Measurements from ENCODE around the gene RASD1. TPM values are rescaled to one million over a fixed set of nuclear protein-coding genes. Genes with fewer than 3 reads are reported as not detected.

The RASD1 gene
- total and polyA plus RNA-seq, 5 donors from 2014 or later, result 0.12 to 0.72 (median 0.26) TPM; not detected in 2

DNA sequence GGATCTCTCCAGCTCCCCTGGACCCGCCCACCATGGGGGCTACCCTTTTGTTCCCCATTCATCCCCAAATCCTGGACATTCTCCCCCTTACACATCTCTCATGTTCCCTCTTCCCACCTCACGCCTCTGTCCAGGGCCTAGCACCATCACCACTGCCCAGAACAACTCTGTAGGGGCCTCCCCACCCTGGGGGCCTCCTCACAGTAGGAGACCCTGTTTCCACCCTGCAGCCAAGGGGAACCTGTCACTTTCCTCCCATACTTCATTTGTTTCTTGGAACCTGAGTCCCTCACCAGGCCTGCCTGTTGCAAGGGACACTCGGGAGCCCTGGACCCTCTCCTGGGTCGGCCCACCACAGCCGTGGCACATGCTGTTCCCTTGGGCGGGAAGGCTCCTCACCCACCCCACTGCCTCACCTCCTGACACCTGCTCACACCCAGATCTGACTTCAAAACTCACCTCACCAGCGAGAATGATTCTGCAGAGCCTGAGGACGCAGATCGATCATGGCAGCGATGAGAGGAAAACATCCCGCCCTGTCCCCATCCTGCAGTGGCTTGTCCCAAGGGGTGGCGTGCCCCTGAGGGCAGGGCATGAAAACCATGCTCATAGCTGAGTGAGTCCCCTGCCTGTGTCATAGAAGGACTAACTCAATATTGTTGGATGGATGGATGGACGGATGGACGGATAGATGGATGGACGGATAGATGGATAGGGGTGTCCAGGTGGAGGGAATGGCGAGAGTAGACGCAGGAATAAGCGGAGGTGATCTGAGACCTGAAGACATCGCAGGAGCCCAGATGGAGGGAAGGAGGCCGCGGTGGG is 6.8 kb upstream of the RASD1 start:
- no peaks in the 10 kb centered on the region for H3K27me3 Mint-ChIP-seq
- DNase-seq, result no peak
- no peak overlapping the region for H3K4me3 ChIP-seq (ENCODE audit: low read depth, low read length)
- H3K9me3 Mint-ChIP-seq, result no peaks in the 10 kb centered on the region
- H3K4me1 ChIP-seq (ENCODE audit: control insufficient read depth, insufficient read depth, low read length, poor library complexity, severe bottlenecking), result no peaks in the 10 kb centered on the region
- H3K36me3 ChIP-seq (ENCODE audit: control insufficient read depth, insufficient read depth, low read length), result no peaks in the 10 kb centered on the region
- no peak overlapping the region for H3K27ac ChIP-seq (ENCODE audit: insufficient read depth, low read length, poor library complexity, severe bottlenecking)
- no peaks in the 10 kb centered on the region for H3K9me3 ChIP-seq (ENCODE audit: control insufficient read depth in 2 of 2, low read length in 2 of 2)
- no peak for ATAC-seq (ENCODE audit: low read depth in 2 of 2)
- H3K36me3 Mint-ChIP-seq, result no peaks in the 10 kb centered on the region
- H3K4me3 Mint-ChIP-seq, result peak overlapping the region in 1 of 4 donors; percentile 7
- no peak overlapping the region for H3K27ac Mint-ChIP-seq
- no peaks in the 10 kb centered on the region for H3K27me3 ChIP-seq (ENCODE audit: control insufficient read depth, insufficient read depth, low read length)
- H3K4me1 Mint-ChIP-seq, result peaks cover 0 to 4% (median 0%) of the 10 kb centered on the region in 4 donors

DNA sequence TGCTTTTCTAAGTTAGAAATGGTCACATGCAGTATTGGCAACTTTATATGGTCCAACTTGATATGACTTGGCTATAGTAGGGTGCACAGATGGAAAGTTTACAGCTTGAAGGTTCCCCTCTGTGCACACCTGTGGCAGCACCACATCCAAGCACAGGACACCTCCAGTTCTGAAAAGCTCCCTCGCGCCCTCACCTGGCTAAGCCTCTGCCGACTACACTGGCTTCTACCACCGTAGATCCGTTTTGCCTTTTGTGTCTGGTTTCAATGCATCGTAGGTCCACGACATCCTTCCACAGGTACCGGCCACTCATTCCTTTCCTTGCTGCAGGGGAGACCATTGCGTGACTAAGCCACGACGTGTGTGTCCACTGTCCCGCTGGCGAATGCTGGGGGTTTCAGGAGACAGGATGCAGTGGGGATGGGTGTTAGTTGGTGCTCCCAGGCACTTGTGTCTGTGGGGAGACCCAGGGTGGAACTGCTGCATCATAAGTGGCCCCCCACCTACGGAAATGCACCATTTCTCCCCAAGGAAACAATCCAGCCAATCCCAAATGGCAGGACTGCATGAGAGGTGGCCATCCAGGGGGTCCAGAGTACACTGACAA is 4.9 kb upstream of the RASD1 start:
- H3K4me3 Mint-ChIP-seq, result no peak overlapping the region
- Histone ChIP-seq H3K4me3 (ENCODE audit: low read depth, low read length) (no peak overlapping the region), H3K4me1 (ENCODE audit: control insufficient read depth, insufficient read depth, low read length, poor library complexity, severe bottlenecking) (peaks cover 13% of the 10 kb centered on the region), H3K27me3 (ENCODE audit: control insufficient read depth, insufficient read depth, low read length) (no peaks in the 10 kb centered on the region), H3K9me3 (ENCODE audit: control insufficient read depth in 2 of 2, low read length in 2 of 2) (no peaks in the 10 kb centered on the region), H3K36me3 (ENCODE audit: control insufficient read depth, insufficient read depth, low read length) (no peaks in the 10 kb centered on the region), H3K27ac (ENCODE audit: insufficient read depth, low read length, poor library complexity, severe bottlenecking) (no peak overlapping the region)
- DNase-seq (peak in 1 of 3 donors; percentile 63), ATAC-seq (ENCODE audit: low read depth in 2 of 2) (no peak)
- H3K36me3 Mint-ChIP-seq, result no peaks in the 10 kb centered on the region
- peaks cover 0 to 4% (median 1%) of the 10 kb centered on the region in 4 donors for H3K4me1 Mint-ChIP-seq
- no peaks in the 10 kb centered on the region for H3K9me3 Mint-ChIP-seq
- H3K27me3 Mint-ChIP-seq, result peaks cover 4% of the 10 kb centered on the region
- no peak overlapping the region for H3K27ac Mint-ChIP-seq

GRCh38 chr17:17499402-17500145 is 3.4 kb upstream of the RASD1 start:
- DNase-seq (no peak), ATAC-seq (ENCODE audit: low read depth in 2 of 2) (no peak)
- H3K4me1 Mint-ChIP-seq, result peaks cover 0 to 15% (median 5%) of the 10 kb centered on the region in 4 donors
- Histone ChIP-seq H3K27ac (ENCODE audit: insufficient read depth, low read length, poor library complexity, severe bottlenecking) (no peak overlapping the region), H3K27me3 (ENCODE audit: control insufficient read depth, insufficient read depth, low read length) (peaks cover 2% of the 10 kb centered on the region), H3K4me1 (ENCODE audit: control insufficient read depth, insufficient read depth, low read length, poor library complexity, severe bottlenecking) (peaks cover 29% of the 10 kb centered on the region), H3K9me3 (ENCODE audit: control insufficient read depth in 2 of 2, low read length in 2 of 2) (no peaks in the 10 kb centered on the region), H3K36me3 (ENCODE audit: control insufficient read depth, insufficient read depth, low read length) (no peaks in the 10 kb centered on the region), H3K4me3 (ENCODE audit: low read depth, low read length) (no peak overlapping the region)
- no peaks in the 10 kb centered on the region for H3K36me3 Mint-ChIP-seq
- H3K4me3 Mint-ChIP-seq, result no peak overlapping the region
- peaks cover 10% of the 10 kb centered on the region for H3K27me3 Mint-ChIP-seq
- no peaks in the 10 kb centered on the region for H3K9me3 Mint-ChIP-seq
- no peak overlapping the region for H3K27ac Mint-ChIP-seq

DNA sequence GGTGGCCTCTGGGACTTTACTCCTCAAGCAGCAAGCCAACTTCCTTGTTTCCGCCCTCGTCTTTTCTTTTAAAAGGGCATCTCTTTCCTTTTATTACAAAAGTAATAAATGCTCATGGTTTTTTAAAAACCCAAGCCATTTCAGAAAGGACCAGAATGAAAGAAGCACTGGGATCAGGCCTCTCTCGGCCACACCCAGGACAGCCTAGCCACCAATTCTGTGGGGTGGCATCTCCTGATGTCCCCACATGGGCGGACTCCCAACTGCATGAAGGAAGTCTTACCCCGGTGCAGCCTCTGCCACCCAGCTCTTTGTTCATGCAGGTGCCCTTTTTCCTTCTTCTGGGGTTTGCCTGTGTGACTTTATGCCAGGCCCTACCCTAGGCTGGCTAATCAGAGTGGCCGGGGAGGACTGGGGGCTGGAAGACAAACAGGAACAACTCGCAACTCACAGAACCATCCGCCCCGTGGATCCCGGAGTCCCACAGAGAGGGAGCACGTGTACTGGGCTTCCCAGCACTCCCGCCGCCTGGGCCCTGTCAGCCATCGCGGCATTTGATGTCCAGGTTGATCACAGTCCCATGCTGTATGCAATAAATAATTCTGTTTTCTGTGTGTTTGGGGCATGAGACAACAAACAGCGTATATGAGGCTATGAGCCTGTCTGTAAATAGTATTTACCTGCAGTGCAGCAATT is 2.6 kb upstream of the RASD1 start:
- H3K36me3 Mint-ChIP-seq, result no peaks in the 10 kb centered on the region
- H3K27me3 Mint-ChIP-seq, result peaks cover 10% of the 10 kb centered on the region
- no peak for DNase-seq

DNA sequence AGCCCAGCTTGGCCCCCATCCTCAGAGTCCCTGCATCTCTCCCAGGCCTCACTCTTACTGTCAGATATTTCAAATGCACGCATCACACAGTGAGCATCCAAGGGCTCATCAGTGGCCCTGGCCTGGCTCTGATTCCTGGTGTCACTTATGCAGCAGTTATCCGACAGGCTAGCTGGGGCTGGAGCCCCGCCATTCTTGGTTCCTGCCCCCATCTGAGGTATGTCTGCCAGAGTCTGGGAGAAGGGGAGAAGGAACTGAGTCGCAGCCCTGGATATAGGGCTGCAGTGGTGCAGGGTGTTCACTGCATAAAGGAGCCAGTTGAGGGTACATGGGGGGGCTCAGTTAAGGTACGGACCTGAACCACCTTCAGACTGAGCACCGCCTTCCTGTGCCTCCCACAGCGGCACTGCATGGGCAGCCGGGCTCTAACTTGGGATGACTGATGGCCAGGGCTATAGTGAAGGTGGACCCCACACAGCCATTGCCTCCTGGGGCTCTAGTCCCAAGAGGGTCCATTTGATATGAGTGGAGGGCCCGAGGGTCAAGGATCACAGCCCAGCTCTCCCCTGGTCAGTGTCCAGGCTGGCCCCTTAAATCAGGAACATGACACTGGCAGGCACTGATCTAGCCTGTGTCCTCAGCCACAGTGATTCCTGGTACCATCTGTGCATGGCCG is 1.8 kb upstream of the RASD1 start:
- ATAC-seq (ENCODE audit: low read depth in 2 of 2) (no peak), DNase-seq (no peak)
- H3K27ac ChIP-seq (ENCODE audit: insufficient read depth, low read length, poor library complexity, severe bottlenecking), result no peak overlapping the region
- Mint-ChIP-seq H3K27me3 (peaks cover 14% of the 10 kb centered on the region), H3K9me3 (no peaks in the 10 kb centered on the region), H3K4me1 (peaks cover 0 to 20% (median 5%) of the 10 kb centered on the region in 4 donors), H3K36me3 (no peaks in the 10 kb centered on the region), H3K27ac (no peak overlapping the region), H3K4me3 (peak overlapping the region in 3 of 4 donors; percentile 48 to 63 (median 60))
- H3K4me3 ChIP-seq (ENCODE audit: low read depth, low read length), result no peak overlapping the region
- H3K36me3 ChIP-seq (ENCODE audit: control insufficient read depth, insufficient read depth, low read length), result no peaks in the 10 kb centered on the region
- H3K9me3 ChIP-seq (ENCODE audit: control insufficient read depth in 2 of 2, low read length in 2 of 2), result no peaks in the 10 kb centered on the region
- H3K27me3 ChIP-seq (ENCODE audit: control insufficient read depth, insufficient read depth, low read length), result peaks cover 2% of the 10 kb centered on the region
- peaks cover 29% of the 10 kb centered on the region for H3K4me1 ChIP-seq (ENCODE audit: control insufficient read depth, insufficient read depth, low read length, poor library complexity, severe bottlenecking)

More for the DNA sequence above, 2.6 kb upstream of the RASD1 start:
- peaks cover 0 to 17% (median 5%) of the 10 kb centered on the region in 4 donors for H3K4me1 Mint-ChIP-seq
- no peak for ATAC-seq (ENCODE audit: low read depth in 2 of 2)
- Histone ChIP-seq H3K27me3 (ENCODE audit: control insufficient read depth, insufficient read depth, low read length) (peaks cover 2% of the 10 kb centered on the region), H3K27ac (ENCODE audit: insufficient read depth, low read length, poor library complexity, severe bottlenecking) (no peak overlapping the region), H3K36me3 (ENCODE audit: control insufficient read depth, insufficient read depth, low read length) (no peaks in the 10 kb centered on the region), H3K4me3 (ENCODE audit: low read depth, low read length) (no peak overlapping the region), H3K4me1 (ENCODE audit: control insufficient read depth, insufficient read depth, low read length, poor library complexity, severe bottlenecking) (peaks cover 29% of the 10 kb centered on the region), H3K9me3 (ENCODE audit: control insufficient read depth in 2 of 2, low read length in 2 of 2) (no peaks in the 10 kb centered on the region)
- peak overlapping the region in 1 of 4 donors; percentile 60 for H3K4me3 Mint-ChIP-seq
- H3K27ac Mint-ChIP-seq, result no peak overlapping the region
- no peaks in the 10 kb centered on the region for H3K9me3 Mint-ChIP-seq

GRCh38 chr17:17497065-17497844 is 1.1 kb upstream of the RASD1 start:
- Histone ChIP-seq H3K36me3 (ENCODE audit: control insufficient read depth, insufficient read depth, low read length) (peaks cover 3% of the 10 kb centered on the region), H3K4me1 (ENCODE audit: control insufficient read depth, insufficient read depth, low read length, poor library complexity, severe bottlenecking) (peaks cover 29% of the 10 kb centered on the region), H3K27ac (ENCODE audit: insufficient read depth, low read length, poor library complexity, severe bottlenecking) (no peak overlapping the region), H3K9me3 (ENCODE audit: control insufficient read depth in 2 of 2, low read length in 2 of 2) (no peaks in the 10 kb centered on the region), H3K27me3 (ENCODE audit: control insufficient read depth, insufficient read depth, low read length) (peaks cover 2% of the 10 kb centered on the region), H3K4me3 (ENCODE audit: low read depth, low read length) (no peak overlapping the region)
- H3K36me3 Mint-ChIP-seq, result peaks cover 5% of the 10 kb centered on the region
- H3K9me3 Mint-ChIP-seq, result no peaks in the 10 kb centered on the region
- peak overlapping the region in 3 of 4 donors; percentile 66 to 78 (median 70) for H3K4me3 Mint-ChIP-seq
- peak overlapping the region in 1 of 3 donors; percentile 92 for H3K27ac Mint-ChIP-seq
- H3K4me1 Mint-ChIP-seq, result peaks cover 0 to 20% (median 5%) of the 10 kb centered on the region in 4 donors
- ATAC-seq (ENCODE audit: low read depth in 2 of 2), result no peak
- peaks cover 15% of the 10 kb centered on the region for H3K27me3 Mint-ChIP-seq
- no peak for DNase-seq

Data from CD4-positive, CD25-positive, alpha-beta regulatory T cell (primary cell).